MM.1S (cell line): Measurements from ENCODE around the gene USP44.

Source experiments
- DNase-seq: peaks from one replicate; pipeline ENCODE4 v3.0.0-alpha.2; 2015
- H2AFZ ChIP-seq: fragments of 300-600 bp; sonication (generic); 2 replicates; pipeline ENCODE4 v1.6.0; 2016; ENCODE audit warnings: antibody characterized with exemption, low read length
- H3F3A ChIP-seq: fragments of 300-600 bp; sonication (generic); 2 replicates; pipeline ENCODE4 v1.6.1; 2016; ENCODE audit warnings: mild to moderate bottlenecking, antibody characterized with exemption, low read length, moderate library complexity, mixed read lengths; ENCODE audit not compliant: insufficient read depth
- H3K27ac ChIP-seq: fragments of 300-600 bp; sonication (generic); 2 replicates; pipeline ENCODE4 v1.5.1; 2016; ENCODE audit warnings: mild to moderate bottlenecking, low read length
- H3K27me3 ChIP-seq: fragments of 300-600 bp; sonication (generic); replicated peaks from 2 replicates; pipeline ENCODE4 v1.6.0; 2016; ENCODE audit warnings: low read length; ENCODE audit not compliant: insufficient read depth
- H3K36me3 ChIP-seq: fragments of 300-600 bp; sonication (generic); replicated peaks from 2 replicates; pipeline ENCODE4 v1.6.1; 2016; ENCODE audit warnings: mild to moderate bottlenecking, low read length, mixed read lengths; ENCODE audit not compliant: insufficient read depth
- H3K4me1 ChIP-seq: fragments of 300-600 bp; sonication (generic); 2 replicates; pipeline ENCODE4 v1.6.1; 2016; ENCODE audit warnings: low read length, mixed read lengths
- H3K4me2 ChIP-seq: fragments of 300-600 bp; sonication (generic); 2 replicates; pipeline ENCODE4 v1.6.0; 2016; ENCODE audit warnings: low read depth, low read length
- H3K4me3 ChIP-seq: fragments of 300-600 bp; sonication (generic); 2 replicates; pipeline ENCODE4 v1.5.1; 2016; ENCODE audit warnings: low read length, mixed read lengths
- H3K79me2 ChIP-seq: fragments of 300-600 bp; sonication (generic); 2 replicates; pipeline ENCODE4 v1.6.1; 2016; ENCODE audit warnings: mixed run types, low read length, mixed read lengths
- H3K9ac ChIP-seq: fragments of 300-600 bp; sonication (generic); 2 replicates; pipeline ENCODE4 v1.6.1; 2016; ENCODE audit warnings: low read length, mixed read lengths
- H3K9me2 ChIP-seq: fragments of 300-600 bp; sonication (generic); replicated peaks from 2 replicates; pipeline ENCODE4 v1.6.1; 2016; ENCODE audit warnings: mild to moderate bottlenecking, low read length, mixed read lengths; ENCODE audit not compliant: insufficient read depth
- H3K9me3 ChIP-seq: fragments of 300-600 bp; sonication (generic); replicated peaks from 2 replicates; pipeline ENCODE4 v1.6.1; 2016; ENCODE audit warnings: mild to moderate bottlenecking, low read length, mixed read lengths; ENCODE audit not compliant: insufficient read depth
- H4K20me1 ChIP-seq: fragments of 300-600 bp; sonication (generic); 2 replicates; pipeline ENCODE4 v1.6.1; 2016; ENCODE audit warnings: mild to moderate bottlenecking, low read length, moderate library complexity, mixed read lengths; ENCODE audit not compliant: insufficient read depth
- EZH2 ChIP-seq: fragments of 300-600 bp; sonication (generic); optimal IDR thresholded peaks from 2 replicates; pipeline ENCODE3; 2017; ENCODE audit warnings: low read depth, mild to moderate bottlenecking, antibody characterized with exemption, low read length, mixed read lengths
- EZH2phosphoT487 ChIP-seq: fragments of 300-600 bp; sonication (generic); IDR thresholded peaks from 2 replicates; pipeline ENCODE4 v1.6.1; 2018; ENCODE audit warnings: antibody characterized with exemption, low read length
- TF ChIP-seq, protein P1 (sequence below): fragments of 300-600 bp; sonication (generic); IDR thresholded peaks from 2 replicates; pipeline ENCODE4 v1.5.1; 2016; ENCODE audit warnings: antibody characterized with exemption, low read length, mixed read lengths

USP44 gene

GRCh38 chr12:95528431-95528830 is 22.8 kb downstream of the USP44 start:
- H2AFZ ChIP-seq = no peak overlapping the region
- no peaks in the 10 kb centered on the region for H3K4me1 ChIP-seq
- no peaks in the 10 kb centered on the region for H3K27me3 ChIP-seq
- H4K20me1 ChIP-seq = no peaks in the 10 kb centered on the region
- TF ChIP-seq, protein P1, sequence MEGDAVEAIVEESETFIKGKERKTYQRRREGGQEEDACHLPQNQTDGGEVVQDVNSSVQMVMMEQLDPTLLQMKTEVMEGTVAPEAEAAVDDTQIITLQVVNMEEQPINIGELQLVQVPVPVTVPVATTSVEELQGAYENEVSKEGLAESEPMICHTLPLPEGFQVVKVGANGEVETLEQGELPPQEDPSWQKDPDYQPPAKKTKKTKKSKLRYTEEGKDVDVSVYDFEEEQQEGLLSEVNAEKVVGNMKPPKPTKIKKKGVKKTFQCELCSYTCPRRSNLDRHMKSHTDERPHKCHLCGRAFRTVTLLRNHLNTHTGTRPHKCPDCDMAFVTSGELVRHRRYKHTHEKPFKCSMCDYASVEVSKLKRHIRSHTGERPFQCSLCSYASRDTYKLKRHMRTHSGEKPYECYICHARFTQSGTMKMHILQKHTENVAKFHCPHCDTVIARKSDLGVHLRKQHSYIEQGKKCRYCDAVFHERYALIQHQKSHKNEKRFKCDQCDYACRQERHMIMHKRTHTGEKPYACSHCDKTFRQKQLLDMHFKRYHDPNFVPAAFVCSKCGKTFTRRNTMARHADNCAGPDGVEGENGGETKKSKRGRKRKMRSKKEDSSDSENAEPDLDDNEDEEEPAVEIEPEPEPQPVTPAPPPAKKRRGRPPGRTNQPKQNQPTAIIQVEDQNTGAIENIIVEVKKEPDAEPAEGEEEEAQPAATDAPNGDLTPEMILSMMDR = no peak
- no peak for TF ChIP-seq EZH2phosphoT487
- TF ChIP-seq EZH2 = no peak
- no peaks in the 10 kb centered on the region for H3K9me2 ChIP-seq
- no peak overlapping the region for H3K9ac ChIP-seq
- no peak for DNase-seq
- no peaks in the 10 kb centered on the region for H3K79me2 ChIP-seq
- H3K4me3 ChIP-seq = no peak overlapping the region
- H3K36me3 ChIP-seq = no peaks in the 10 kb centered on the region
- no peak overlapping the region for H3K27ac ChIP-seq
- H3K4me2 ChIP-seq = no peak overlapping the region
- H3F3A ChIP-seq = no peaks in the 10 kb centered on the region
- no peaks in the 10 kb centered on the region for H3K9me3 ChIP-seq

GRCh38 chr12:95522692-95523091 is 28.6 kb downstream of the USP44 start:
- TF ChIP-seq EZH2 (no peak), EZH2phosphoT487 (no peak)
- TF ChIP-seq, protein P1 = no peak
- Histone ChIP-seq H3K9me3 (no peaks in the 10 kb centered on the region), H3F3A (no peaks in the 10 kb centered on the region), H3K9me2 (no peaks in the 10 kb centered on the region), H3K27me3 (no peaks in the 10 kb centered on the region), H4K20me1 (no peaks in the 10 kb centered on the region), H3K4me3 (no peak overlapping the region), H3K4me2 (no peak overlapping the region), H3K36me3 (no peaks in the 10 kb centered on the region), H3K79me2 (no peaks in the 10 kb centered on the region), H3K9ac (no peak overlapping the region), H2AFZ (no peak overlapping the region), H3K27ac (no peak overlapping the region), H3K4me1 (no peaks in the 10 kb centered on the region)
- no peak for DNase-seq

DNA sequence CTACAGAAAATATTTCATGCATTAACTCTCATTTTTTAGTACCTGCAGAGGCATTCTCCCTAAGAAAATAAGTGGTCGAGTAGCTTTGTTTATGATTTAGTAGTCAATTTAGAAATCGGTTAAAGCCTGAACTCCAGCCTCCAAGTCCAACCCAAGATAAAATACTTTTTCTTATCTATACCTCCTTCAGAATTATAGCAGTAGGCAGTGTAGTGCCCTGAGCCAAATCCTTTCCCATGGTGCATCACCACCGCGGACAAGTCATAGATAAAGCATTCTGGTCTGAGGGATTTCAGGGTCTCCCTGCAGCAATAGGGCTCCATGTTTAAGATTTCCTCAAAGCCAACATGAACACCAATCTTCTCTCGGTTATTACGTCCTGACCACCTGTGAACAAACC is 30.5 kb downstream of the USP44 start:
- no peak for DNase-seq
- H4K20me1 ChIP-seq = no peaks in the 10 kb centered on the region
- H3F3A ChIP-seq = no peaks in the 10 kb centered on the region
- no peak overlapping the region for H3K27ac ChIP-seq
- no peaks in the 10 kb centered on the region for H3K4me1 ChIP-seq
- TF ChIP-seq, protein P1 = no peak
- TF ChIP-seq EZH2 (no peak), EZH2phosphoT487 (no peak)
- no peak overlapping the region for H2AFZ ChIP-seq
- H3K9me3 ChIP-seq = no peaks in the 10 kb centered on the region
- no peaks in the 10 kb centered on the region for H3K27me3 ChIP-seq
- no peak overlapping the region for H3K9ac ChIP-seq
- no peaks in the 10 kb centered on the region for H3K79me2 ChIP-seq
- H3K36me3 ChIP-seq = no peaks in the 10 kb centered on the region
- no peak overlapping the region for H3K4me2 ChIP-seq
- H3K4me3 ChIP-seq = no peak overlapping the region
- no peaks in the 10 kb centered on the region for H3K9me2 ChIP-seq

GRCh38 chr12:95518944-95519343 is 32.3 kb downstream of the USP44 start:
- Histone ChIP-seq H3K36me3 (no peaks in the 10 kb centered on the region), H3F3A (no peaks in the 10 kb centered on the region), H3K4me1 (no peaks in the 10 kb centered on the region)

More at GRCh38 chr12:95518944-95519343, 32.3 kb downstream of the USP44 start:
- H4K20me1 ChIP-seq = no peaks in the 10 kb centered on the region
- H3K9me2 ChIP-seq = no peaks in the 10 kb centered on the region
- no peak overlapping the region for H3K4me3 ChIP-seq
- TF ChIP-seq EZH2 (no peak), EZH2phosphoT487 (no peak)
- TF ChIP-seq, protein P1 = no peak
- no peaks in the 10 kb centered on the region for H3K9me3 ChIP-seq
- H3K27ac ChIP-seq = no peak overlapping the region
- no peak for DNase-seq
- no peak overlapping the region for H3K4me2 ChIP-seq
- no peaks in the 10 kb centered on the region for H3K27me3 ChIP-seq
- no peak overlapping the region for H2AFZ ChIP-seq
- no peaks in the 10 kb centered on the region for H3K79me2 ChIP-seq
- H3K9ac ChIP-seq = no peak overlapping the region
